Ovary (tissue), 9 donors: ENCODE results near the gene FIG4. TPM values are rescaled to one million over a fixed set of nuclear protein-coding genes. Genes with fewer than 3 reads are reported as not detected.

ENCODE experiments used
- DNase-seq, 5 donors: peaks; one replicate each; pipeline ENCODE4 v3.0.0-alpha.2; 2019 to 2020
- H3K27ac ChIP-seq, 2 donors: fragments of 200-600 bp; one replicate each; pipeline versions ENCODE4 v1.5.1 to v1.8.0; 2019 to 2022
- H3K27me3 ChIP-seq: fragments of 200-600 bp; one replicate; pipeline ENCODE4 v1.8.0; 2022
- H3K36me3 ChIP-seq: fragments of 200-600 bp; sonication (generic); one replicate; pipeline ENCODE4 v1.5.1; 2019
- H3K4me1 ChIP-seq: one replicate; pipeline ENCODE4 v1.8.1; 2013; ENCODE audit warnings: mild to moderate bottlenecking, moderate library complexity; ENCODE audit not compliant: insufficient read depth
- H3K4me3 ChIP-seq: fragments of 200-600 bp; sonication (generic); one replicate; pipeline ENCODE4 v1.5.1; 2017
- H3K9me3 ChIP-seq, 2 donors: fragments of 200-600 bp in 1 of 2; sonication (generic) in 1 of 2; one replicate each; pipeline versions ENCODE4 v1.5.1 to v1.8.1; 2013 to 2019; ENCODE audit warnings: mild to moderate bottlenecking in 1 of 2, moderate library complexity in 1 of 2
- EP300 ChIP-seq: sonication (generic); formaldehyde crosslinking; IDR thresholded peaks from one replicate; pipeline ENCODE4 v1.6.1; 2017; ENCODE audit warnings: antibody characterized with exemption
- POLR2A ChIP-seq: fragments of 450-650 bp; IDR thresholded peaks from one replicate; pipeline ENCODE4 v1.6.1; 2017; ENCODE audit warnings: antibody characterized with exemption, mild to moderate bottlenecking, moderate library complexity
- WGBS, 3 donors: extraction: QIAGEN DNeasy Blood & Tissue Kit in 1 of 3; methylation state at CpG; one replicate each; pipeline versions ENCODE4 v1.1.5 to v1.1.7; 2013 to 2017; 5-methylcytosine and 5-hydroxymethylcytosine counted together
- intact Hi-C, 4 donors: fragments of 100-400 bp; cut with DNase I; formaldehyde crosslinking; loops; one replicate each; pipeline versions ENCODE4 v1.11.0 to v1.15.1; 2022 to 2023
- polyA plus RNA-seq, 2 donors: library from polyadenylated mRNA; stranded (reverse); fragments of 200-250 nt in 1 of 2; fragments of 350-450 nt in 1 of 2; fragmentation: Illumina TruSeq in 1 of 2; extraction: RNeasy Lipid Tissue Mini Kit (QIAGEN cat#74804) in 1 of 2; gene quantifications; one replicate each; pipeline ENCODE4 v1.2.3, GENCODE V29; 2013 to 2014
- total RNA-seq, 7 donors: library from RNA; depleted of rRNA in 2 of 7; stranded (reverse); fragments of >200 nt in 2 of 7; fragmentation: NEBNext Ultra II Directional in 3 of 7; extraction: Animal tissue kit (Norgen Biotek cat#: 25700) in 3 of 7; gene quantifications; one replicate each; pipeline versions ENCODE4 v1.1.0 to v1.2.4, GENCODE V29; 2016 to 2023
- TF ChIP-seq, protein P1 (sequence below), 3 donors: fragments of 450-650 bp in 2 of 3; fragments of 200-600 bp in 1 of 3; IDR thresholded peaks; one replicate each; pipeline versions ENCODE4 v1.5.1 to v1.8.0; 2016 to 2022; ENCODE audit warnings: antibody characterized with exemption in 3 of 3, mild to moderate bottlenecking in 1 of 3
- donor health status: DM: no; HTN: no; CAD: no; lungs with moderate emphysema.
- donor health status: DM: no; HTN: no; CAD: no.
- donor health status: Bipolar disorder and iron deficiency.
- donor health status: DM: yes; HTN: yes; CAD: no.
- donor health status: DM: no; HTN: no; CAD: no.
- donor health status: DM: yes; HTN: yes; CAD: no.

The FIG4 gene
- total and polyA plus RNA-seq, 9 donors, result 7.4 to 17.5 (median 13.3) TPM

DNA sequence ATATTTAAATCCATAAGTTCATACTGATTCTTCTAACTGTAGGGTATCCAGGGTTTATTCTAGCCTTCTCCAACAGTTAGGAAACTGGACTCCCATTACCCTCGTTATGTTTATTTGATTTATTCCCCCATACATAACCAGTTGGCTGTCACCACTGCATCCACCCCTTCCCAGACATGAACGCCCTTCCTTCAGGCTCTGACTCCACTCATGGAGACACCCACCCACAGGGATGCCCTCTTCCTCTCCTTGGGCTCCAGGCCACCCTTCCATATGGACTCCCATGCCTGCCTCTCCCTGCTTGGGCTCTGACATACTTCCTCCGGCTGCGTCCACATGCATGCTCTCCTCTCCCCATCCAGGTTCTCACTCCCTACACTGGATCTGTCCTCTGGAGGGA lies 124.0 kb downstream of the FIG4 start:
- intact Hi-C loops, result no loop called here
- Histone ChIP-seq H3K27ac (no peak overlapping the region), H3K36me3 (no peaks in the 10 kb centered on the region), H3K4me3 (no peak overlapping the region), H3K27me3 (no peaks in the 10 kb centered on the region), H3K4me1 (peaks cover 2% of the 10 kb centered on the region), H3K9me3 (no peaks in the 10 kb centered on the region)
- TF ChIP-seq POLR2A (no peak), EP300 (no peak)
- TF ChIP-seq, protein P1, sequence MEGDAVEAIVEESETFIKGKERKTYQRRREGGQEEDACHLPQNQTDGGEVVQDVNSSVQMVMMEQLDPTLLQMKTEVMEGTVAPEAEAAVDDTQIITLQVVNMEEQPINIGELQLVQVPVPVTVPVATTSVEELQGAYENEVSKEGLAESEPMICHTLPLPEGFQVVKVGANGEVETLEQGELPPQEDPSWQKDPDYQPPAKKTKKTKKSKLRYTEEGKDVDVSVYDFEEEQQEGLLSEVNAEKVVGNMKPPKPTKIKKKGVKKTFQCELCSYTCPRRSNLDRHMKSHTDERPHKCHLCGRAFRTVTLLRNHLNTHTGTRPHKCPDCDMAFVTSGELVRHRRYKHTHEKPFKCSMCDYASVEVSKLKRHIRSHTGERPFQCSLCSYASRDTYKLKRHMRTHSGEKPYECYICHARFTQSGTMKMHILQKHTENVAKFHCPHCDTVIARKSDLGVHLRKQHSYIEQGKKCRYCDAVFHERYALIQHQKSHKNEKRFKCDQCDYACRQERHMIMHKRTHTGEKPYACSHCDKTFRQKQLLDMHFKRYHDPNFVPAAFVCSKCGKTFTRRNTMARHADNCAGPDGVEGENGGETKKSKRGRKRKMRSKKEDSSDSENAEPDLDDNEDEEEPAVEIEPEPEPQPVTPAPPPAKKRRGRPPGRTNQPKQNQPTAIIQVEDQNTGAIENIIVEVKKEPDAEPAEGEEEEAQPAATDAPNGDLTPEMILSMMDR (IDR thresholded peaks at IDR 0.05), result no peak
- WGBS, 3 donors, result 95 to 97% (median 95%) methylated on average over 4 of the region's 4 CpGs
- DNase-seq, result no peak

DNA sequence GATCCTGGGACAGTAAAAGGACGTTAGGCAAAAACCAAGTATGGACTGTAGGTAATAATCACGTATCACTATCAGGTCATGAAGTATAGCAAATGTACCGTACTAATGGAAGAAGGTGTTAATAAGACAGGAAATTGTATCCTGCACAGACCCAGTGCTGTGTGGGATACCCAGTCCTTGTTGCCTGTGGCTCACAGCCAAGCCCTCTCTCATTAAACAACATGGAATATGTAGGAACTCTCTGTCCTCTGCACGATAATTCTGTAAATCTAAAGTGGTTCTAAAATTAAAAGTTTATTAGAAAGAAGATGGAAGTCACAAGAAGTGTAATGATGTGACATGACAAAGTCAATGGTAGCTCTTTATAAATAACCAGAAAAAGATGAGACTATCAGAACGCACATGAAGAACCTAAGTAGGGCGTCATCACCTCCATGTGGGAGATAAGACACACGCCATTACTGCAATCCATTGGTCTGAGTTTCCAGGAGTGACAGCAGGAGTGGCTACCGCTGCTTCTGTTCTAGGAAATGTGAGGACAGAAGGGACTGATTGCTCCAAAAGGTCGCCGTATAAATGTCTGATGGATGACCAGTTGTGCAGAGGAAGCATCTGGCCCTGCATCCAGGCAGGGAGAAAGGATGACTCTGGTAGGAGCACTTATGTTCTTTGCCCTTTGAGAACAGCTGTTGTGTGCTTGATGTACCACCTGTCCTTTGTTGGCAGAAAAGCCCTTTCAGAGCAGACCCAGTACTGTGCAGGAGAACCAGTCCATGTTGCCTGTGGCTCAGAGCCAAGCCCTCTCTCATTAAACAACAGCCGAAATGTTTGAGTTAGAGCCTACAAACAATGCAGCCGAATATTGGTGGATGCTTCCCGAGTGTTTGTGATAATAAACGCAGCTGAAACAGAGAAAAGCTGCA lies 125.6 kb downstream of the FIG4 start:
- 67 to 70% (median 67%) methylated on average over 14 of the region's 14 CpGs for WGBS, 3 donors
- intact Hi-C loops, result no loop called here
- no peaks in the 10 kb centered on the region for H3K36me3 ChIP-seq
- DNase-seq, result peak in 1 of 5 donors; percentile 25
- H3K27ac ChIP-seq, result no peak overlapping the region
- no peaks in the 10 kb centered on the region for H3K27me3 ChIP-seq
- no peaks in the 10 kb centered on the region for H3K4me1 ChIP-seq
- no peak for TF ChIP-seq POLR2A
- no peak for TF ChIP-seq EP300
- TF ChIP-seq, protein P1 (IDR thresholded peaks at IDR 0.05), result no peak
- no peaks in the 10 kb centered on the region for H3K9me3 ChIP-seq
- H3K4me3 ChIP-seq, result no peak overlapping the region

- no peaks in the 10 kb centered on the region for H3K27me3 ChIP-seq
- TF ChIP-seq EP300 (no peak), POLR2A (no peak)
- TF ChIP-seq, protein P1 (IDR thresholded peaks at IDR 0.05), result no peak
- no peak for DNase-seq
- H3K9me3 ChIP-seq, result no peaks in the 10 kb centered on the region
- 81 to 93% (median 92%) methylated on average over 4 of the region's 4 CpGs for WGBS, 3 donors
- no peak overlapping the region for H3K4me3 ChIP-seq
- no peak overlapping the region for H3K27ac ChIP-seq
- intact Hi-C loops, result no loop called here
- no peaks in the 10 kb centered on the region for H3K4me1 ChIP-seq
- H3K36me3 ChIP-seq, result no peaks in the 10 kb centered on the region
Measured at GRCh38 chr6:109820706-109821350, 129.7 kb downstream of the FIG4 start.

- Histone ChIP-seq H3K36me3 (no peaks in the 10 kb centered on the region), H3K27ac (no peak overlapping the region), H3K9me3 (no peaks in the 10 kb centered on the region), H3K27me3 (no peaks in the 10 kb centered on the region), H3K4me3 (no peak overlapping the region), H3K4me1 (no peaks in the 10 kb centered on the region)
- WGBS, 3 donors, result 92 to 96% (median 93%) methylated on average over 2 of the region's 2 CpGs
- intact Hi-C loops, result no loop called here
- TF ChIP-seq EP300, result no peak
- TF ChIP-seq, protein P1 (IDR thresholded peaks at IDR 0.05), result no peak
- TF ChIP-seq POLR2A, result no peak
- DNase-seq, result no peak
Measured at GRCh38 chr6:109821428-109821827, 130.3 kb downstream of the FIG4 start.
